ENCODE data around the gene IL17F. TPM values are rescaled to one million over a fixed set of nuclear protein-coding genes. Genes with fewer than 3 reads are reported as not detected.
A peak's percentile ranks its signal among the peaks of the same experiment; 100 is the strongest.

The IL17F gene
- total RNA-seq, 6 donors from 2014 or later: not detected

GRCh38 chr6:52251113-52251512 lies 6.8 kb upstream of the IL17F start:
- Histone ChIP-seq H3K9me3 (no peaks in the 10 kb centered on the region), H3K36me3 (no peaks in the 10 kb centered on the region), H3K27ac (no peak overlapping the region), H3K27me3 (no peaks in the 10 kb centered on the region), H3K4me3 (no peak overlapping the region), H3K4me1 (no peaks in the 10 kb centered on the region)
- DNase-seq (no peak), ATAC-seq (ENCODE audit: low FRiP score in 2 of 2) (no peak)
- TF ChIP-seq EP300 (IDR thresholded peaks at IDR 0.05): no peak
- no peak for TF ChIP-seq POLR2AphosphoS5 (IDR thresholded peaks at IDR 0.05)

GRCh38 chr6:52249078-52249477 lies 4.8 kb upstream of the IL17F start:
- no peaks in the 10 kb centered on the region for H3K9me3 ChIP-seq
- no peak for ATAC-seq (ENCODE audit: low FRiP score in 2 of 2)

GRCh38 chr6:52245425-52245824 lies 1.1 kb upstream of the IL17F start:
- H3K36me3 ChIP-seq: no peaks in the 10 kb centered on the region
- H3K9me3 ChIP-seq: no peaks in the 10 kb centered on the region
- H3K27ac ChIP-seq: no peak overlapping the region
- DNase-seq (no peak), ATAC-seq (ENCODE audit: low FRiP score in 2 of 2) (no peak)
- no peak overlapping the region for H3K4me3 ChIP-seq
- no peaks in the 10 kb centered on the region for H3K4me1 ChIP-seq
- WGBS, 2 donors: 92 to 96% methylated on average over 1 of the region's 1 CpG
- TF ChIP-seq CTCF (IDR thresholded peaks at IDR 0.05) (no peak), POLR2A (IDR thresholded peaks at IDR 0.05) (no peak), POLR2AphosphoS5 (IDR thresholded peaks at IDR 0.05) (no peak), EP300 (IDR thresholded peaks at IDR 0.05) (no peak)
- no peaks in the 10 kb centered on the region for H3K27me3 ChIP-seq

More at GRCh38 chr6:52249078-52249477, 4.8 kb upstream of the IL17F start:
- WGBS, 2 donors: 53 to 57% methylated on average over 2 of the region's 2 CpGs
- DNase-seq: no peak
- no peak overlapping the region for H3K4me3 ChIP-seq
- no peaks in the 10 kb centered on the region for H3K27me3 ChIP-seq
- H3K36me3 ChIP-seq: no peaks in the 10 kb centered on the region
- TF ChIP-seq POLR2A (IDR thresholded peaks at IDR 0.05): no peak
- TF ChIP-seq EP300 (IDR thresholded peaks at IDR 0.05): no peak
- TF ChIP-seq CTCF (IDR thresholded peaks at IDR 0.05): no peak
- no peak for TF ChIP-seq POLR2AphosphoS5 (IDR thresholded peaks at IDR 0.05)
- no peaks in the 10 kb centered on the region for H3K4me1 ChIP-seq
- no peak overlapping the region for H3K27ac ChIP-seq

- no peaks in the 10 kb centered on the region for H3K27me3 ChIP-seq
- TF ChIP-seq POLR2AphosphoS5 (IDR thresholded peaks at IDR 0.05): no peak
- no peak for TF ChIP-seq POLR2A (IDR thresholded peaks at IDR 0.05)
- TF ChIP-seq CTCF (IDR thresholded peaks at IDR 0.05): no peak
- TF ChIP-seq EP300 (IDR thresholded peaks at IDR 0.05): no peak
- ATAC-seq (ENCODE audit: low FRiP score in 2 of 2) (peak in 1 of 2 donors; percentile 40), DNase-seq (no peak)
- H3K4me1 ChIP-seq: no peaks in the 10 kb centered on the region
- no peaks in the 10 kb centered on the region for H3K36me3 ChIP-seq
- no peaks in the 10 kb centered on the region for H3K9me3 ChIP-seq
- no peak overlapping the region for H3K27ac ChIP-seq
- H3K4me3 ChIP-seq: no peak overlapping the region
- WGBS, 2 donors: 60 to 79% methylated on average over 4 of the region's 4 CpGs
Observed at GRCh38 chr6:52243282-52243893, 912 bp downstream of the IL17F start.

- H3K27ac ChIP-seq: no peak overlapping the region
- H3K36me3 ChIP-seq: no peaks in the 10 kb centered on the region
- H3K4me1 ChIP-seq: no peaks in the 10 kb centered on the region
- WGBS, 2 donors: 53 to 64% methylated on average over 2 of the region's 2 CpGs
- ATAC-seq (ENCODE audit: low FRiP score in 2 of 2) (no peak), DNase-seq (no peak)
- H3K4me3 ChIP-seq: no peak overlapping the region
- H3K9me3 ChIP-seq: no peaks in the 10 kb centered on the region
- no peaks in the 10 kb centered on the region for H3K27me3 ChIP-seq
- no peak for TF ChIP-seq EP300 (IDR thresholded peaks at IDR 0.05)
- TF ChIP-seq CTCF (IDR thresholded peaks at IDR 0.05): no peak
- TF ChIP-seq POLR2A (IDR thresholded peaks at IDR 0.05): no peak
- TF ChIP-seq POLR2AphosphoS5 (IDR thresholded peaks at IDR 0.05): no peak
Observed at GRCh38 chr6:52241819-52242218, 2.5 kb downstream of the IL17F start.
